Gastrocnemius medialis (tissue), 4 donors: ENCODE results near the gene PGD. TPM values are rescaled to one million over a fixed set of nuclear protein-coding genes. Genes with fewer than 3 reads are reported as not detected.
"Not testable (repeated sequence)": the region's sequence is repeated elsewhere in the genome, so short reads cannot be mapped to it uniquely, and the experiment has no call there.

Experiments
- ATAC-seq, 2 donors: fragments of 150-250 bp; one replicate each; pipeline ENCODE4 v1.9.1; 2016
- DNase-seq, 2 donors: peaks; one replicate each; pipeline ENCODE4 v3.0.0-alpha.2; 2019
- H3K27ac ChIP-seq, 4 donors: fragments of 200-600 bp; sonication (generic); 1 replicate in 1 of 4; 2 replicates in 3 of 4; pipeline ENCODE4 v1.5.1; 2016 to 2018; ENCODE audit warnings: mild to moderate bottlenecking in 2 of 4, moderate library complexity in 1 of 4
- H3K27me3 ChIP-seq, 3 donors: fragments of 200-600 bp; sonication (generic) in 2 of 3; 1 replicate in 1 of 3; 2 replicates in 2 of 3; pipeline versions ENCODE4 v1.5.1 to v1.6.0; 2016 to 2019; ENCODE audit warnings: mild to moderate bottlenecking in 1 of 3, moderate library complexity in 1 of 3
- H3K36me3 ChIP-seq, 2 donors: fragments of 200-600 bp; sonication (generic) in 1 of 2; one replicate each; pipeline ENCODE4 v1.5.1; 2017 to 2018
- H3K4me1 ChIP-seq, 2 donors: fragments of 200-600 bp; sonication (generic) in 1 of 2; one replicate each; pipeline ENCODE4 v1.5.1; 2016 to 2017; ENCODE audit warnings: mild to moderate bottlenecking in 2 of 2
- H3K4me3 ChIP-seq, 4 donors: fragments of 200-600 bp; sonication (generic) in 3 of 4; 1 replicate in 1 of 4; 2 replicates in 3 of 4; pipeline ENCODE4 v1.5.1; 2016 to 2019; ENCODE audit warnings: mild to moderate bottlenecking in 2 of 4
- H3K9me3 ChIP-seq, 3 donors: fragments of 200-600 bp; sonication (generic) in 2 of 3; 1 replicate in 1 of 3; 2 replicates in 2 of 3; pipeline ENCODE4 v1.5.1; 2016 to 2019
- CTCF ChIP-seq, 5 experiments: fragments of 450-650 bp in 3 of 5; fragments of 200-600 bp in 2 of 5; sonication (generic) in 2 of 5; IDR thresholded peaks in 4 of 5; conservative IDR thresholded peaks in 1 of 5; 1 replicate in 4 of 5; 2 replicates in 1 of 5; pipeline ENCODE4 v1.5.1; 2016 to 2019; ENCODE audit warnings: antibody characterized with exemption in 5 of 5, mild to moderate bottlenecking in 3 of 5, moderate library complexity in 3 of 5
- POLR2A ChIP-seq, 2 donors: fragments of 450-650 bp; IDR thresholded peaks; one replicate each; pipeline ENCODE4 v1.6.1; 2017; ENCODE audit warnings: antibody characterized with exemption in 2 of 2, mild to moderate bottlenecking in 2 of 2, moderate library complexity in 2 of 2
- in situ Hi-C, 4 donors: fragments of 200-750 bp; cut with MboI; loops; one replicate each; pipeline versions ENCODE4 v1.15.0 to v1.8.0; 2017; ENCODE audit warnings: low sequenced_read_pairs in 4 of 4
- intact Hi-C: fragments of 100-400 bp; cut with DNase I; formaldehyde crosslinking; loops from one replicate; pipeline ENCODE4 v1.15.1; 2023; ENCODE audit warnings: low total_unique reads
- total RNA-seq, 4 donors: library from RNA; depleted of rRNA; stranded (reverse); fragments of >200 nt; gene quantifications; one replicate each; pipeline versions ENCODE4 v1.1.0 to v1.2.3, GENCODE V29; 2016

PGD gene
- total RNA-seq, 4 donors from 2014 or later: 23.8 to 48.7 (median 39.3) TPM

- intact Hi-C loops: no loop called here
- Histone ChIP-seq H3K4me3 (no peak overlapping the region), H3K36me3 (peaks cover 0 to 42% of the 10 kb centered on the region in 2 donors), H3K27ac (no peak overlapping the region), H3K9me3 (no peaks in the 10 kb centered on the region), H3K27me3 (no peaks in the 10 kb centered on the region), H3K4me1 (no peaks in the 10 kb centered on the region)
- DNase-seq: no peak
- TF ChIP-seq POLR2A (IDR thresholded peaks at IDR 0.05) (no peak), CTCF (IDR thresholded peaks at IDR 0.05 in 4 of 5, conservative IDR thresholded peaks at IDR 0.05 in 1 of 5) (no peak)
- ATAC-seq: no peak
- in situ Hi-C loops: loop anchor here in 2 of 4 donors (10.0 kb wide), 1 partner anchor 47 kb away; no protein-coding TSS in a partner anchor
Observed at GRCh38 chr1:10421637-10422036, 22.8 kb downstream of the PGD start.

DNA sequence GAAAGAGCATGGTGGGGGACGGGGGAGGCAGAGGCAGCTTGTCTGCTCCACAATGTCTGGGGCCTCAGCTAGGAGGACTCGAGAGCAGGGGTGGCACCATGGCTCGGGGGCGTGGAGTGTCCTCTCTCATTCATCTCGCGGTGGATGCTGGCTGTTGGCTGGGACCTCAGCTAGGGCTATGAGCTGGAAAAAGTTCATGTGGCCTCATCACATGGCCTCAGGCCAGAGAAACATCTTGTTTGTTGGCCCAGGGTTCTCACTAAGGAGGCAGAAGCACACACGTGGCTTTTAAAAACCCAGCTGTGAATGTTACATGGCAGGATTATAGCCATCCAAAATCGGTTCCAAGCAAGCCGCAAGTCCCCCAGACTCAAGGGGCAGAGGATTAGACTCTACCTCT lies 25.2 kb downstream of the PGD start:
- no peaks in the 10 kb centered on the region for H3K4me1 ChIP-seq
- H3K36me3 ChIP-seq: peaks cover 0 to 18% of the 10 kb centered on the region in 2 donors
- H3K9me3 ChIP-seq: no peaks in the 10 kb centered on the region
- no peak overlapping the region for H3K4me3 ChIP-seq
- intact Hi-C loops (no loop called here), in situ Hi-C loops (loop anchor here in 2 of 4 donors (10.0 kb wide), 1 partner anchor 49 kb away; no protein-coding TSS in a partner anchor)
- ATAC-seq (peak in 1 of 2 donors; percentile 23), DNase-seq (peak in 1 of 2 donors; percentile 39)
- H3K27ac ChIP-seq: no peak overlapping the region
- TF ChIP-seq POLR2A (IDR thresholded peaks at IDR 0.05): no peak
- no peak for TF ChIP-seq CTCF (IDR thresholded peaks at IDR 0.05 in 4 of 5, conservative IDR thresholded peaks at IDR 0.05 in 1 of 5)
- no peaks in the 10 kb centered on the region for H3K27me3 ChIP-seq

- DNase-seq: no peak
- ATAC-seq: no peak
- in situ Hi-C loops (loop anchor here in 3 of 4 donors (5.0 to 25.0 kb wide), 3 partner anchors 50 to 787 kb away; no protein-coding TSS in a partner anchor), intact Hi-C loops (no loop called here)
- peaks cover 0 to 12% of the 10 kb centered on the region in 2 donors for H3K36me3 ChIP-seq
- no peak overlapping the region for H3K4me3 ChIP-seq
- peaks cover 0 to 2% of the 10 kb centered on the region in 2 donors for H3K4me1 ChIP-seq
- no peaks in the 10 kb centered on the region for H3K9me3 ChIP-seq
- TF ChIP-seq CTCF (IDR thresholded peaks at IDR 0.05 in 4 of 5, conservative IDR thresholded peaks at IDR 0.05 in 1 of 5) (no peak), POLR2A (IDR thresholded peaks at IDR 0.05) (no peak)
- no peak overlapping the region for H3K27ac ChIP-seq
- H3K27me3 ChIP-seq: no peaks in the 10 kb centered on the region
Observed at GRCh38 chr1:10424651-10425050, 25.8 kb downstream of the PGD start.

DNA sequence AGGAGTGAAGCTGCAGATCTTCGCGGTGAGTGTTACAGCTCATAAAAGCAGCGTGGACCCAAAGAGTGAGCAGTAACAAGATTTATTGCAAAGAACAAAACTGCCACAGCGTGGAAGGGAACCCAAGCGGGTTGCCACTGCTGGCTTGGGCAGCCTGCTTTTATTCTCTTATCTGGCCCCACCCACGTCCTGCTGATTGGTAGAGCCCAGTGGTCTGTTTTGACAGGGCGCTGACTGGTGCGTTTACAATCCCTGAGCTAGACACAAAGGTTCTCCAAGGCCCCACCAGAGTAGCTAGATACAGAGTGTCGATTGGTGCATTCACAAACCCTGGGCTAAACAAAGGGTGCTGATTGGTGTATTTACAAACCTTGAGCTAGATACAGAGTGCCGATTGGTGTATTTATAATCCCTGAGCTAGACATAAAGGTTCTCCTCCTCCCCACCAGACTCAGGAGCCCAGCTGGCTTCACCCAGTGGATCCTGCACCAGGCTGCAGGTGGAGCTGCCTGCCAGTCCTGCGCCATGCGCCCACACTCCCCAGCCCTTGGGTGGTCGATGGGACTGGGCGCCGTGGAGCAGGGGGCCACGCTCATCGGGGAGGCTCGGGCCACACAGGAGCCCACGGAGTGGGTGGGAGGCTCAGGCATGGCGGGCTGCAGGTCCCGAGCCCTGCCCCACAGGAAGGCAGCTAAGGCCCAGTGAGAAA lies 27.1 kb downstream of the PGD start:
- H3K27ac ChIP-seq, ATAC-seq, H3K36me3 ChIP-seq, H3K4me1 ChIP-seq, H3K27me3 ChIP-seq, H3K9me3 ChIP-seq, intact Hi-C loops, H3K4me3 ChIP-seq, DNase-seq: not testable (repeated sequence)
- in situ Hi-C loops: loop anchor here in 3 of 4 donors (5.0 to 25.0 kb wide), 3 partner anchors 51 to 789 kb away; no protein-coding TSS in a partner anchor

- H3K9me3 ChIP-seq, ATAC-seq, H3K27me3 ChIP-seq, DNase-seq, H3K27ac ChIP-seq, H3K4me3 ChIP-seq, H3K36me3 ChIP-seq, intact Hi-C loops: not testable (repeated sequence)
- in situ Hi-C loops: loop anchor here in 3 of 4 donors (5.0 to 25.0 kb wide), 3 partner anchors 52 to 789 kb away; no protein-coding TSS in a partner anchor
- peaks cover 7 to 12% of the 10 kb centered on the region in 2 donors for H3K4me1 ChIP-seq
Observed at GRCh38 chr1:10426535-10426848, 27.6 kb downstream of the PGD start.
